Measurements from ENCODE around the gene SIK2.

- TF ChIP-seq CTCF (IDR thresholded peaks at IDR 0.05) (no peak), EZH2 (IDR thresholded peaks at IDR 0.05; ENCODE audit: borderline replicate concordance, insufficient read depth, low read depth, low read length, poor library complexity, severe bottlenecking) (no peak)
These were observed 78.4 kb downstream of the SIK2 start for GRCh38 chr11:111680486-111681175.
